Muscle of leg (tissue), 16 donors: ENCODE measurements around the gene TPX2. TPM values are rescaled to one million over a fixed set of nuclear protein-coding genes. Genes with fewer than 3 reads are reported as not detected.

ENCODE experiments used
- DNase-seq: peaks from one replicate; pipeline ENCODE4 v3.0.0; 2013
- H3K27ac ChIP-seq: one replicate; pipeline ENCODE4 v1.5.1; 2013; ENCODE audit warnings: mild to moderate bottlenecking, low read length, control low read depth
- H3K27me3 ChIP-seq: one replicate; pipeline ENCODE4 v1.6.1; 2013; ENCODE audit warnings: low read length; ENCODE audit not compliant: control insufficient read depth, insufficient read depth
- H3K36me3 ChIP-seq: one replicate; pipeline ENCODE4 v1.6.1; 2013; ENCODE audit warnings: low read length; ENCODE audit not compliant: control insufficient read depth, insufficient read depth
- H3K4me1 ChIP-seq: one replicate; pipeline ENCODE4 v1.6.1; 2013; ENCODE audit warnings: low read length; ENCODE audit not compliant: control insufficient read depth, insufficient read depth
- H3K4me3 ChIP-seq: one replicate; pipeline ENCODE4 v1.5.1; 2013; ENCODE audit warnings: low read length, control low read depth
- H3K9me3 ChIP-seq: replicated peaks from 2 replicates; pipeline ENCODE4 v1.6.1; 2013; ENCODE audit warnings: low read depth, low read length; ENCODE audit not compliant: control insufficient read depth
- WGBS: methylation state at CpG from one replicate; pipeline ENCODE4 v1.1.5; 2013; ENCODE audit warnings: missing lambda C conversion rate; ENCODE audit not compliant: insufficient coverage; 5-methylcytosine and 5-hydroxymethylcytosine counted together
- long read RNA-seq, 11 donors: transcript quantifications; one replicate each; lab custom pipeline, GENCODE V29; 2026
- polyA plus RNA-seq, 8 donors: library from polyadenylated mRNA; unstranded; fragments of 120-200 nt; gene quantifications; one replicate each; pipeline versions ENCODE4 v1.2.1 to v1.2.3, GENCODE V29; 2013; ENCODE audit warnings: inconsistent platforms in 1 of 8, low replicate concordance in 1 of 8; ENCODE audit not compliant: insufficient read length in 8 of 8, insufficient read depth in 1 of 8
- total RNA-seq: library from RNA; stranded (reverse); fragments of 120-200 nt; gene quantifications from one replicate; pipeline ENCODE4 v1.2.4, GENCODE V29; 2013

TPX2 gene
- total RNA-seq (21.9 TPM), polyA plus RNA-seq (10 to 100 TPM; 21.4 to 42.7 (median 31.3) TPM)
- long read RNA-seq, donor 1, partial matches to known transcripts = 0 of 1 reads
- long read RNA-seq, donor 1, other reads (novel, unspliced or antisense) = 0 of 1 reads
- long read RNA-seq, donor 2 = 0 reads
- long read RNA-seq, donor 3, partial matches to known transcripts = 0 of 2 reads
- long read RNA-seq, donor 3, other reads (novel, unspliced or antisense) = 0 of 2 reads
- long read RNA-seq, donor 4, partial matches to known transcripts = 0 of 1 reads
- long read RNA-seq, donor 4, other reads (novel, unspliced or antisense) = 0 of 1 reads
- long read RNA-seq, donor 5, transcript TPX2-201 (18 exons, 3,497 nt) = major isoform, 7 of 26 reads
- long read RNA-seq, donor 5, partial matches to known transcripts = 19 of 26 reads
- long read RNA-seq, donor 5, other reads (novel, unspliced or antisense) = 0 of 26 reads
- long read RNA-seq, donor 6, partial matches to known transcripts = 5 of 8 reads
- long read RNA-seq, donor 6, other reads (novel, unspliced or antisense) = 0 of 8 reads
- long read RNA-seq, donor 7, partial matches to known transcripts = 0 of 4 reads
- long read RNA-seq, donor 7, other reads (novel, unspliced or antisense) = 0 of 4 reads
- long read RNA-seq, donor 8, partial matches to known transcripts = 0 of 2 reads
- long read RNA-seq, donor 8, other reads (novel, unspliced or antisense) = 0 of 2 reads
- long read RNA-seq, donor 9, partial matches to known transcripts = 0 of 3 reads
- long read RNA-seq, donor 9, other reads (novel, unspliced or antisense) = 0 of 3 reads
- long read RNA-seq, donor 10, transcript TPX2-201 (18 exons, 3,497 nt) = major isoform, 5 of 11 reads
- long read RNA-seq, donor 10, partial matches to known transcripts = 6 of 11 reads
- long read RNA-seq, donor 10, other reads (novel, unspliced or antisense) = 0 of 11 reads
- long read RNA-seq, donor 11, partial matches to known transcripts = 7 of 9 reads
- long read RNA-seq, donor 11, other reads (novel, unspliced or antisense) = 0 of 9 reads

- 0% methylated on average over 44 of the region's 54 CpGs for WGBS
- peak; percentile 99 for DNase-seq
- H3K4me3 ChIP-seq = peak within 1 kb of the TSS; percentile 92
- H3K27me3 ChIP-seq = no peaks in the 10 kb centered on the region
- peak within 1 kb of the TSS; percentile 81 for H3K27ac ChIP-seq
- no peaks in the 10 kb centered on the region for H3K36me3 ChIP-seq
- H3K9me3 ChIP-seq = no peaks in the 10 kb centered on the region
- peaks cover 10% of the 10 kb centered on the region for H3K4me1 ChIP-seq
Observed at GRCh38 chr20:31738729-31739549, at the start of gene TPX2. TPX2 (plus strand) TSS chr20:31739290; CDS start chr20:31757477, 18,187 bp downstream.

GRCh38 chr20:31690124-31690666 lies 48.9 kb upstream of the TPX2 start:
- Histone ChIP-seq H3K27me3 (no peaks in the 10 kb centered on the region), H3K4me3 (no peak overlapping the region), H3K27ac (no peak overlapping the region), H3K36me3 (peaks cover 9% of the 10 kb centered on the region), H3K9me3 (no peaks in the 10 kb centered on the region), H3K4me1 (peaks cover 25% of the 10 kb centered on the region)
- no peak for DNase-seq
- 100% methylated on average over 1 of the region's 3 CpGs for WGBS

- Histone ChIP-seq H3K36me3 (peaks cover 19% of the 10 kb centered on the region), H3K27me3 (no peaks in the 10 kb centered on the region), H3K9me3 (no peaks in the 10 kb centered on the region), H3K27ac (peak overlapping the region; percentile 65), H3K4me3 (no peak overlapping the region), H3K4me1 (peaks cover 29% of the 10 kb centered on the region)
- no peak for DNase-seq
- no CpG with 5 or more reads among the region's 1 CpG for WGBS
Observed at GRCh38 chr20:31691646-31692275, 47.3 kb upstream of the TPX2 start.

GRCh38 chr20:31693402-31693801 lies 45.7 kb upstream of the TPX2 start:
- Histone ChIP-seq H3K27me3 (no peaks in the 10 kb centered on the region), H3K4me3 (no peak overlapping the region), H3K9me3 (no peaks in the 10 kb centered on the region), H3K36me3 (peaks cover 10% of the 10 kb centered on the region), H3K4me1 (peaks cover 33% of the 10 kb centered on the region), H3K27ac (no peak overlapping the region)
- WGBS = 76% methylated on average over 4 of the region's 6 CpGs
- DNase-seq = no peak

GRCh38 chr20:31693987-31694661 lies 45.0 kb upstream of the TPX2 start:
- no peaks in the 10 kb centered on the region for H3K9me3 ChIP-seq
- peaks cover 10% of the 10 kb centered on the region for H3K36me3 ChIP-seq
- WGBS = 34% methylated on average over 2 of the region's 4 CpGs
- H3K4me3 ChIP-seq = no peak overlapping the region
- peak; percentile 53 for DNase-seq
- H3K27me3 ChIP-seq = no peaks in the 10 kb centered on the region
- H3K27ac ChIP-seq = peak overlapping the region; percentile 59
- peaks cover 40% of the 10 kb centered on the region for H3K4me1 ChIP-seq

GRCh38 chr20:31694842-31695593 lies 44.1 kb upstream of the TPX2 start:
- no peaks in the 10 kb centered on the region for H3K9me3 ChIP-seq
- peaks cover 49% of the 10 kb centered on the region for H3K4me1 ChIP-seq
- no peaks in the 10 kb centered on the region for H3K27me3 ChIP-seq
- H3K4me3 ChIP-seq = no peak overlapping the region
- no peak overlapping the region for H3K27ac ChIP-seq
- peaks cover 10% of the 10 kb centered on the region for H3K36me3 ChIP-seq
- WGBS = 91% methylated on average over 4 of the region's 5 CpGs
- DNase-seq = no peak

- H3K9me3 ChIP-seq = no peaks in the 10 kb centered on the region
- no peak overlapping the region for H3K4me3 ChIP-seq
- no peak for DNase-seq
- 100% methylated on average over 4 of the region's 12 CpGs for WGBS
- H3K4me1 ChIP-seq = peaks cover 54% of the 10 kb centered on the region
- no peak overlapping the region for H3K27ac ChIP-seq
- peaks cover 10% of the 10 kb centered on the region for H3K36me3 ChIP-seq
- no peaks in the 10 kb centered on the region for H3K27me3 ChIP-seq
Observed at GRCh38 chr20:31695849-31696804, 43.0 kb upstream of the TPX2 start.
